HG03460 (cell line): ENCODE results near the gene U2AF1.
"Not testable (repeated sequence)": the region's sequence is repeated elsewhere in the genome, so short reads cannot be mapped to it uniquely, and the experiment has no call there.

Experiments
- ATAC-seq: cut with Tn5 transposase; IDR thresholded peaks from one replicate; pipeline ENCODE4 v1.9.1; 2021; ENCODE audit not compliant: unreplicated experiment

The U2AF1 gene

GRCh38 chr21:43106965-43107793 is at the start of gene U2AF1:
Gene U2AF1, minus strand, starts transcription at chr21:43107570. Its CDS starts 76 bp downstream, at chr21:43107494.
- ATAC-seq, result peak; percentile 56

GRCh38 chr21:43153601-43154000 is 46.2 kb upstream of the U2AF1 start:
- ATAC-seq, result not testable (repeated sequence)

DNA sequence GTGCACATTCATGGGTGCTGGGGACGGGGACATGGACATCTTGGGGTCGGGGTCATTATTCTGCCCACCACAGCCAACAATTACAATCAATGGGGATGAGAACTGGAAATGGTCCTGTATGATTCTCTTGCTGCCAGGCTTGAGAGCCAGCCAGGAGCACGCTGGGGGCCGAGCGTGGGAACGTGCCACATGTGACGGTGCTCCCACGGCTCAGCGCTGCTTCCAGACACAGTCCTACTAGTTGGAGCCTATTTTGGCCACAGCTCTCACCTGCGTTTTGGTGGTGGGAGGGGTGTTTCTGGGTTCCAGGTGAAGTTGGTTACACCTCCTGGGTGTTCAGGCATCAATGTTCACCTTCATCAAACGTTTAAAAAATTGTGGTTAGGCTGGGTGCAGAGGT is 42.0 kb upstream of the U2AF1 start:
- ATAC-seq, result not testable (repeated sequence)

DNA sequence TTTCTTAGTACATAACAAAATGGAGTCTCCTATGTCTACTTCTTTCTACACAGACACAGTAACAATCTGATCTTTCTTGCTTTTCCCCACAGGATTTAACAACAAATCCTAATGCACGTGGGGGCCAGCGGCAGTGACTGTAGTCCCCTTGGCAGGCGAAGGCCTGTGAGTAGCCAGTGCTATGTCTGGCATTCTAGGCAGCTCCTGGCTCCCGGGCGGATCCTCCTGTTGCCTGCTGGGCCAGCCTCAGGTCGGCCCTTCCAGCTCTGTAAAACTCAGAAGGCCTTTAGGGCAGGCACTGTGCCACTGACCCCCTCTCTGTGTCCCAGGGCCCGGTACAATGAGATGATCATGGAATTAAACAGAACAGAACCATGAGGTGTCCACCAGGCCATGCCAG is 40.6 kb upstream of the U2AF1 start:
- not testable (repeated sequence) for ATAC-seq

- ATAC-seq, result not testable (repeated sequence)
Observed at GRCh38 chr21:43146637-43147036, 39.3 kb upstream of the U2AF1 start.

DNA sequence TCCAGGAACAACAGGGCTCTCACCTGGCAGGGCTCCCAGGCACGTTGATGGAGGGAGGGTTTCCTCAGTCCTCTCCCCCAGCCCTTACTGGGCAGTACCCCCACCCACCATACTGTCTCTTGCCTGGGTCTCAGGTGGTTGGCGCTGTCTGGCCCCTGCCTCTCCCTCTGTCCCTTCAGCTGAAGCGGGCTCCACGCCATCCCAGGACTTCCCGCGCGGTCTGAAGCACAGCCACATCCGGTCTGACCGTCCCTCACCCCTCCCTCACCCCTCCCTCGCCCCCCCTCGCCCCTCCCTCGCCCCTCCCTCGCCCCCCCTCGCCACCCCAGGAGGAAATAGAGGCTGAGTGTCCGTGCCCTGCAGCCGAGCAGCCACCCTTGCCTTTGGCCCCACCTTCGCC is 34.0 kb upstream of the U2AF1 start:
- not testable (repeated sequence) for ATAC-seq

DNA sequence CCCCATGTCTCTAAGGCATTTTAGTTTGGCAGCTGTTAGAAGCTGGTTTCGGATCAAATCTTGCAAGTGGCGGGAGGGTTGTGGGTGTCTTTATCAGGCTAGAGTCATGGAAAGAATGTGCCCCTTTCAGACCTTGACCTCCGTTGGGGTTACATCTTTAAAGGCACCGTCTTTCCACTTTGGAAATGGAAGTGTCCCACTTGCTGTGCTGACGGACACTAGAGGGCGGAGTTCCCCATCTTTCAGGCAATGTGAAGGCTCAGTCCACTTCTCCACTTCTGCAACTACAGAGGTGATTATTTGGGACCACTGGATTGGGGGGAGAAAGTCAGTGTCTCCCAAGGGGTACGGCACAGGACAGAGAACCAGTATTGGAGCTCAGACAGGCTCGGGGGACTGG is 31.6 kb upstream of the U2AF1 start:
- ATAC-seq, result not testable (repeated sequence)

DNA sequence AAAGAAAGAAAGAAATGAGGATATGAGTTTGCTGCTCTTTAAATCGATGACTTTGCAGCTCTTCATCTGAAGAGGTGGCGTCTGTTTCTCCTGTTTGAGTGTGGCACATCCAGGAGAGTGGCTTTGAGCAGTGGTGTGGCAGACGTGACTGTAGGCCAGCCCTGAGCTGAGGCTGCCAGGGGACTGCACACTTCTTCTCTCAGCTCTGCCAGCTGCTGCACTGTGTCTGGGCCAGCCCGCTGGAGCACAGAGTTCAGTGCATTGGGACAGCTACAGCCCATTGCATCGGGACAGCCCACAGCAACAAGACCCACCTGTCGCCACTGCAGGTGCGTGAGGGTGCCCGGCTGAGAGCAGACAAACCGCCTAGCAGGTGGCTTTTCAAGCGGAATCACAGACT is 27.1 kb upstream of the U2AF1 start:
- ATAC-seq, result not testable (repeated sequence)

DNA sequence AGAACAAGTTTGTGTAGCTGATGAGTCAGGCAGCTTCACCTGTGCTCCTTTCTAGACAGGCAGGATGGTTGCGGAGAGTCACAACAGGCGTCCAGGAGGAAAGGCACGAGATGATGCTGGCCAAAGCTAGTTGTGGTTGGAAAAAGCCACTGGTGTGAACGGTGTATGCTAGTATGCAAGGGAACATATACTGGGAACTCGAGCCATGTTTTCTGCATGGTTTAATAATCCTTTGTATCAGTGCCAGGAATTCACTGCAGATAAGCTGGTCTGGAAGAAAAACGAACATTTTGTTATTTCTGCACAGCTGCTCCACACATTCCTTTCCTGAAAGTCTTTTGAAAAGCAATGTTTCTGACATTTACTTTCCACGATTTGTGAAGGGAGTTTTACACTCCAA is 22.7 kb upstream of the U2AF1 start:
- ATAC-seq, result not testable (repeated sequence)

- ATAC-seq, result not testable (repeated sequence)
Observed at GRCh38 chr21:43115956-43116355, 8.6 kb upstream of the U2AF1 start.

- ATAC-seq, result not testable (repeated sequence)
Observed at GRCh38 chr21:43114483-43114882, 7.1 kb upstream of the U2AF1 start.

- not testable (repeated sequence) for ATAC-seq
Observed at GRCh38 chr21:43109006-43109405, 1.6 kb upstream of the U2AF1 start.

DNA sequence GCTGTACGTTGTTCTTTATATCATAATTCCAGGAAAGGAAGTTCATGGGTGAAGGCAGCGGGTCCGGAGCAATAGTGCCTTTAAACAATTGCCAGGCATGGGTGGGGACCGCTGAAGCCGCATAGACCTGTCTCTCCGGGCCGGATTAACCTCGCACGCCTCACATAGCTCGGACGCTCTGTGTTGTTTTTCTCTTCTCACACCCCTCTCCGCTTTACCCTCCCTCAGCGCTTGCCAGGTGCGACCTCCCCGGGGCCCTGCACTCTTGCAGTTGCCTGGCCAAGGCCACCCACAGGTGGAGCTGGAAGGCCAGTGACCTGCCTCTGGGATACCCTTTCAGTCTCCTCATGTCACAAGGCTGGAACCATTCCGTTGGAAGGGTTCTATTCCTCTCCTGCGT is 807 bp upstream of the U2AF1 start:
- ATAC-seq, result not testable (repeated sequence)

GRCh38 chr21:43107794-43108137 is 396 bp upstream of the U2AF1 start:
- ATAC-seq, result peak; percentile 20

DNA sequence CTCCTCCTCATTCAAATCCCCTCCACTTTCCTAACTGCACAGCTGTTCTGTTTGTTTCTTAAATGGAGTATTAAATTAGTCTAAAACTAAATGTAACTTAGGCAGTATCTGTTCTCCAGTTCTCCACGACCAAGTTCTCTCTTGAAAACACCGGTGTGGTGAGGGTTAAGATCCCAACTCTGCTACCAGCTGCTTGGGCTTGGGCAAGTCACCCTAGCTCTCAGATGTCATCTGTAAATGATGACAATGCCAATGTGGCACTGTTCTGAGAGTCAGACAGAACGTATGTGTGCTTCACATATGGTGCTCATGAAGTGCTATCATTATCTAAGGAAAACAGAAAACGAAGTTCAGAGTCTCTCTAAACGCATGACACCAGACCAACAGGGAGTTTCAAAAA is 2.7 kb downstream of the U2AF1 start:
- not testable (repeated sequence) for ATAC-seq

DNA sequence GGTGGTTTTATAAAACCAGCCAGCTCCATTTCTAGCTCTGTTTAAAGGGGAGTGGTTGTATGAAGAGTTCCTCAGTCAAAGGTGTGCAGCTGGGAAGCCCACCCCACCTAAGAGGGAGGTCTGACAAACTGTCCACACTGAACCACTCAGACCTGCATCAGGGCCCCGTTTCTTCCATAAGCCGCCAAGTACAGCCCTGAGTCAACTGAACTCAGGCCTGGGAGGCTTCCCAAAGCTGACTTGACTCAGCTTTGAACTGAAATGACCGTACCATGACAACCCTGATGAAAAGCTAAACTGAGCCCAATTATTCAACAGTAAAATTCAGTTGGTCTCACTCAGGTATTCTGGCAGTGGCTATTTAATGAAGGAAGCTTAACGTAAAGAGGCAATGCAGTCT is 5.1 kb downstream of the U2AF1 start:
- ATAC-seq, result not testable (repeated sequence)

- not testable (repeated sequence) for ATAC-seq
Observed at GRCh38 chr21:43101676-43102075, 5.7 kb downstream of the U2AF1 start.

- not testable (repeated sequence) for ATAC-seq
Observed at GRCh38 chr21:43101000-43101399, 6.4 kb downstream of the U2AF1 start.

- not testable (repeated sequence) for ATAC-seq
Observed at GRCh38 chr21:43091979-43092614, 15.3 kb downstream of the U2AF1 start.

GRCh38 chr21:43090947-43091346 is 16.4 kb downstream of the U2AF1 start:
- ATAC-seq, result not testable (repeated sequence)

DNA sequence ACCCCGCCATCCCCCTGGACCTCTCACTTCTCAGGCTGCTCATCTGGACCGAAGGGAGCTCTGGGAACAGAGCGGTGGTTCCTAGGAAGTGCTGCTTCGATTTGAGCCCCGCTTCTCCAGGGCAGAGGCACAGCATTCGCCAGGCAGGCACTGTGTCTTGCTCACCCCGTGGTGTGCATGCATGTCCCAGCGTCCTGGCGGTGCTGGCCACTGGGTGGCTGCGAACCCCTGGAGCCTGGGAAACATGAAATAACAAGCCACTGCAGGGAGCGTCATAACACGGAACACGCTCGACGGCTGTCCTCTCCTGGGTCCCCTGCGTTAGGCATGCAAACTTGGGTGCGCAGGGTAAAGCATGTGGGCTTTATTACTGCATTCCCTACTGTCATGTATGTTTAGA is 17.9 kb downstream of the U2AF1 start:
- not testable (repeated sequence) for ATAC-seq

DNA sequence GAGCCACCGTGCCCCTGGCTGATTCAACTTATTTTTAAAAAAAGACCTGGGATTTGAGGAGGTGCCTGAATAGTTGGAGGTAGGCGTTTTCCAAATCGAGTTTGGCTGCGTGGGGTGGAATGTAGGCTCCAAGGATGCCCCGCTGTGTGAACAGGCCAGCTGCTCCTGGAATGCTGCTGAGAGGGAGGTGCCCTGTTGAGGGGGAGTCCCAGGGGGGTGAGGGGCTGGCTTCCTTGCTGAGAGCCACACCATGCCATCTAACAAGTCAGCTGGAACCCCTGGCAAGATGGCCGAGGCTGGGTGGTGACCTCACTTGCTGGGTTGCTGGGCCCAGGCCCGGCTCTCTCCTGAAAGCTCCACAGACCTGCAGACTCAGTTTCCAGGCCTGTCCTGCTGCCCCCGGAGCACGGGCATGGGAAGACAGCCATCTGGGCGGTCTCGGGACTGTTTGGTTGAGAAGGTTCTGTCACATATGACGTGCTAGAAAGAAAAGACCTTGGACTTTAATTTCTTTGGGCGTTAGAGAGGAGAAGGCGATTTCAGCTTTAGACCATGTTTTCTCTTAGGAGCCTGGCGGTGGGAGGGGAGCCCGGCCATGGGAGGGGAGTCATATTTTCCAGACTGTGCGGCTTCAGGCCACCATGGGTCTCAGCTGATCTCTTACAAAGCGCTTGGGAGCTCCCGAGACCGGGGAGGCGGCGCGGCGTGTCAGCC is 24.6 kb downstream of the U2AF1 start:
- ATAC-seq, result not testable (repeated sequence)
